HG03460 (cell line): ENCODE results near the gene TMEM91.
"Not testable (repeated sequence)": the region's sequence is repeated elsewhere in the genome, so short reads cannot be mapped to it uniquely, and the experiment has no call there.

ENCODE experiments used
- ATAC-seq: cut with Tn5 transposase; IDR thresholded peaks from one replicate; pipeline ENCODE4 v1.9.1; 2021; ENCODE audit not compliant: unreplicated experiment

The TMEM91 gene

DNA sequence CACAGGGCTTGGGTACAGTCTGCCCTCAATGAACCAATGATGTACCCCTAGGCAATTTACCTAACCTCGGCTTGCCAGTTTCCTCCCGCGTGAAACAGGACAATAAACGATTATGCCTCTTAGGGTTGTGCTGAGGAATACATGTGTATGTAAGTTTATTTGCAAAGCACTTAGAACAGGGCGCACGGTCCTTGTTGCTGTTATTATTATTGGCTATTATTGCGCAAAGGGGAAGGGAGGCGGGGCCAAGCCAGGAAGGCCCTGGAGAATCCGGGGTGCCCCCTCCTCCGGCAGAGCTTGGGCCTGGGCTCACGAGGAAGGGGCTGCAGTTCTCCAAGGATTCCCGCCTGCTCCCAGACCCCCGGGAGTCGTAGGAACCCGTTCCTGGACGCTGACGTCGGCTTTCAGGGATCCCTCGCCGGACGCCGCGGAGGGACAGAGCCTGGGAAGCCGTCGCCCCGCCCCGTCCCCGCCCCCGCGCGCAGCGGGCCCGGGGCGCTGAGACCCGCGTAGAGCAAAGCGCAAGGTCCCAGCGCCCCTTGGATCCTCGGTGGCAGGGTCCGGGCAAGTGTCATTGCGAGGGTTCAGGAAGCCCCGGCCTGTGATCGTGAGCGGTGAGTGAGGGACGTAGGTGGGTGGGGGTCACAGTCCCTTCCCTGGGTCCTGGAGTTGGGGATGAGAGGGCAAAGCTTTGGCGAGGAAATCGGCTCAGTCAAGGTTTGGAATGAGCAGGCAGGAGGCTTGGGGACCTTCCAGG, at the start of gene TMEM91:
Gene TMEM91 (plus strand): TSS at position 293 of the 757 bp plus-strand sequence. CDS start 1,777 bp downstream, outside the sequence.
- ATAC-seq, result no peak

DNA sequence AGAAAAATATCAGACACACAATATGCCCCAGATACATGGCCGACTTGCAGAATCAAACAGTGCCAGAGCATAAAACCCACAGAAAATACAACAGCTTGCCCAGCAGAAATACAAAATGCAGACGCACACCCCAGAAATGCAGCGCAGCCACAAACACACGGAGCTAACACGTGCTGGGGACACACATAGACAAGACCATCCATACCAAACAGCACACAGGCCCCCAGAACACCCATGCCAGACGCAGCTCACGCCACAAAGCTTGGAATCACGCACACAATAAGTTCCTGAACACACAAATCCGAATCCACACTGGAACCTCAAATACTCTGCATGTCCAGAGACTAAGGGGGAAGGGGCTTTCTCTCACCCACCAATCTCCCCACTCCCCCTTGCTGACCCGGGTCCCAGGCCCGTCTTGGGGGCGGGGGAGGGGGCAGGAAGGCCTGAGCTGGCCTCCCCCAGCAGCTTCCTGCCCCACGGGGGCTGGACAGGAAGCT, 49.2 kb upstream of the TMEM91 start:
- ATAC-seq, result no peak

DNA sequence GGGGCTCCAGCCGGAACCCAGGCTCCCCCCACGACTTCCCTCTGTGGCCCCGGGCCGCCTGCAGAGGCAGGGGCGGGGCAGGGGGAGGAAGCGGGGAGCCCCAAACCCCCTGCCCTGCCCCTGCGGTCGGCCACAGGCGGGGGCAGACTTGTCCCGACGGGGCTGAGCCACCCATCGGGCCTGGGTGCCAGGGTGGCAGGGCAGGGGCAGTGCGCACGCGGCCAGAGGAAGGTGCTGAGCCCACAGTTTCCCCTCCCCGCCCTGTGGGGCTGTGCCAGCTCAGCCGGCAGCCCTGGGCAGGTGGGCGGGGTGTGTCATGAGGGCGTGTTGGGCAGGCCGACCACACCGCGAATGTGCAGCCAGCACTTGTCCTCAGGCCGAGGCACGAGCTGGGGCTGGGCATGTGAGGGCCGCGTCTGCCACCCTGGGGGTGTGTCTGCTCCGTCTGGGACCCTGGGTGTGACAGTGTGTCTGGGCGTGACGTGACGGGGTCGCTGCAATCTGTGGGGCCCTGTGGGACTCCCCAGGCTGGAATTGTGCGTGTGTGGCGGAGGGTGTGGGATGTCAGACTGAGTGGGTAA, 48.7 kb upstream of the TMEM91 start:
- ATAC-seq, result peak; percentile 40

DNA sequence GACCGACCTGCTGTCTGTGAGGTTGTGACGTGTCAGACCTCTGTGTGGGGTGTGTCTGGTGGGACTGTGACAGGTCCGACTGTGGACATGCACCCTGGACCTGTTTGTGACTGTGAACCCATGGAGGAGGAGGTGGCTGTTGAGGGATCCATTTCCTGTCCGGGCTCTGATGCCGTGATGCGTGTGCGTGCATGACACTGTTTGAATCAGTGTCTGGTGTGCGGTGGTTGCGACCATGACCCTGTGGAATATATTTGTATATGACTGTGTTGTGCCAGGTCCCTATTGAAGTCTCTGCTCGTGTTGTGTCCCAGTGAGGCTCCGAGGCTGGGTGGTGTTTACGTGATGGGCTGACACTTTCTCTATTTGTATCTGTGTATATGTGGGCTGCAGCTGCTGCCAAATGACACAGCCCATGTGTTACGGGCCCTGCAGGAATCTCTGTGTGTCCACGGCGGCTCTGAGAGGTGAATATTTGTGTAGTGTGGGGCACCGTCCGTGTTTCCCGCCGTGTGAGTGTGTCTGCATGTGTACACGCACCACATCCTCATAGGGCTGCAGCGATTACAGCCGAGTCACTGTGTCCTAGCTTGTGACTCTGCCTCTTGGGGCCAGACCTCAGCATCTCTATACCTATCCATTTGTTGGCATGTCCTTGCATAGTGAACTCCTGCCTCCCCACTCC, 48.0 kb upstream of the TMEM91 start:
- peak; percentile 16 for ATAC-seq

DNA sequence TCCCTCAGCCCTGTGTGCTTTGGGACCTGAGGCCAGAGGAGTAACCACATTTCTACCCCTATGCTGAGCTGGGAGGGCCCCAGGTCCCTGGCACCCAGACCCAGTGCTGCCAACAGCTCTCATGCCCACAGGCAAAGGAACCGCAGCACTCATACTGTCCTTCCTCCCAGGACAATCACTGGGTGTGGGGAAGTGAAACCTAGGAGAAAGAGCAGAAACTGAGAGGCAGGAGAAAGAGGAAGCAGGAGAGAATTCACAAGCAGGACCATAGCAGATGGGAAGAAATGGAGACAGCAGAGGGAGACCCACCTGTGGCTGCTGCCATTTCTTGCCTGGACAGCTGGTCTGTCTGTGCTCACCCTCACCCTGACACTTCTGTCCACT, 47.5 kb upstream of the TMEM91 start:
- ATAC-seq, result peak; percentile 3

DNA sequence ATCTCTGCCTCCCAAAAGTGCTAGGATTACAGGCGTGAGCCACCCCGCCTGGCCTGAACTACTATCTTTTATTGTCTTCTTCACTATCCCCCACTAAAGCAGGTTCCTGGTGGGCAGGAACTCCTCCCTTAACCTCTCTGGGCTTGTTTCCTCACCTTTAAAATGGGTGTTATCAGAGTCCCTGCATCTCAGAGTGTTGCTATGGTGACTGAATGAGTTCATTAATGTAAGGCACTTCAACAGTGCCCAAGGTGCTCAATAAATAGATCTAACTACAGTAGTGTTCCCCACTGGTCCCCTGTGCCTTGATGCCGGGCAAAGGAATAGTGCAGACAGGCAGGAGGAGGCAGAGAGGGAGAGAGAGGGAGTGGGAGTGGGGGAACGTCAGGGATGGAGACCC, 45.9 kb upstream of the TMEM91 start:
- no peak for ATAC-seq

DNA sequence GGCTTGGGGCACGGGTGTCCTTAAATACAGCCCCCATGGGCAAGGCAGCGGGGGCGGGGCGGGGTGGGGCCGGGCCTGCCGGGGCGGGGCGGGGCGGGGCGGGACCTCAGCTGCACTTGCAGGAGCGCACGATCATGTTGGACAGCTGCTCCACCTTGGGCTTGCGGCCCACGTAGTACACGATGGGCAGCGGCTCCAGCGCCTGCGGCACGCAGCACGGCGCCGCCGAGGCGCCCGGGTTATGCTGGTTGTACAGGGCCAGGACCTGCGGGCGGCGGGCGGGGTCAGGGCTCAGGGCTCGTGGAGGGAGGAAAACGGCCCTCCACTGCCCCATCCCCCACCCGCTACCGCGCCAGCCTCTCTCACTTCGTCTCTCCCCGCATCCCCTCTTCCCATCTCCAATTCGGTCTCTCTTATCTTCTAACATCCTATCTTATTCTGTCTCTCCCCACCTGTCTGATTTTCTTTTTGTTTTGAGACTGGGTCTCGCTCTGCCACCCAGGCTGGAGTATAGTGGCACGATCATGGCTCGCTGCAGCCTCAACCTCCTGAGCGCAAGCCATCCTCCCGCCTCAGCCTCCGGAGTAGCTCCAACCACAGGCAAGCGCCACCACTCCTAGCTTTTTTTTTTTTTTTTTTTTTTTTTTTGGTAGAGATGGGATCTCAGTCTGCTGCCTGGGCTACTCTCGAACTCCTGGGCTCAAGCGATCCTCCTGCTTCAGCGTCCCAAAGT, 45.2 kb upstream of the TMEM91 start:
- no peak for ATAC-seq

DNA sequence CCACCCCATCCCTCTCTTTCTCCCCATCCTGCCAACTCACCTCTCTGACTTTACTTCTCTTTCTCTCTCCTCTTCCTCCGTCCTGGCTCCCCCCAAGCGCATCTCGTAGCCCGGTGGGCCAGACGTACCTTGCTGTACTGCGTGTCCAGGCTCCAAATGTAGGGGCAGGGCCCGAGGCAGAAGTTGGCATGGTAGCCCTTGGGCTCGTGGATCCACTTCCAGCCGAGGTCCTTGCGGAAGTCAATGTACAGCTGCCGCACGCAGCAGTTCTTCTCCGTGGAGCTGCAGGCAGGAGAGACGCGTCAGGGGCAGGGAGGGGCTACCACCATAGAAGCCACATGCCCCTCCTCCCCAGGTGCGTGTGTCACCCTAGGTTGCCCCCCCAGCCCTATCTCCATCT, 44.3 kb upstream of the TMEM91 start:
- no peak for ATAC-seq

DNA sequence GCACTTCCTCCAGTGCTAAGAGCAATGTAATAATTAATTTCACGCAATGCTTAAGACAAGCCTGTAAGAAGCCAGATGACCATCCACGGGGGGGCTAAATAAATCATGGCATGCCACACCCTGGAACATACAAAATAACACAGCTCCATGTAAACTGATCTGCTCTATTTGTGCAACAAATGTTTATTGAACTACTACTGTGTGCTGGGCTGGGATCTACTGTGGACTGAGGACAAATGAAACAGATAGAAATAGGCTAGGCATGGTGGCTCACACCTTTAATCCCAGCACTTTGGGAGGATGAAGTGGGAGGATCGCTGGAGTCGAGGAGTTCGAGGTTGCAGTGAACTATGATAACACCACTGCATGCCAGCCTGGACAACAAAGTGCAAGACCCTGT, 43.9 kb upstream of the TMEM91 start:
- no peak for ATAC-seq

DNA sequence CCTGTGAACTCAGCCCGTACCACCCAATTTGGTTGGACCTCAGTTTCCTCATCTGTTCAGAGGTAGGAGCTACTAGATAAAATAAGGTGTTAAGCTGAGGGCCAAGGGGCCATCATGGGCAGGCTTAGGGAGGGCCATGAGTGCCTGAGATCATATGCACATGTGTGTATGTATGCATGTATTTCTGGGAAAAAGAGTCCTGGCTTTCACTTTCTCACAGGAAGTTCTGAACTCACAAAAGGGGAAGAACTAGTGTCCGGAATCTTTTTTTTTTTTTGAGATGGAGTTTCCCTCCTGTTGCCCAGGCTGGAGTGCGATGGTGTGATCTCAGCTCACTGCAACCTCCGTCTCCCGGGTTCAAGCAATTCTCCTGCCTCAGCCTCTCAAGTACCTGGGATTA, 41.5 kb upstream of the TMEM91 start:
- ATAC-seq, result no peak

DNA sequence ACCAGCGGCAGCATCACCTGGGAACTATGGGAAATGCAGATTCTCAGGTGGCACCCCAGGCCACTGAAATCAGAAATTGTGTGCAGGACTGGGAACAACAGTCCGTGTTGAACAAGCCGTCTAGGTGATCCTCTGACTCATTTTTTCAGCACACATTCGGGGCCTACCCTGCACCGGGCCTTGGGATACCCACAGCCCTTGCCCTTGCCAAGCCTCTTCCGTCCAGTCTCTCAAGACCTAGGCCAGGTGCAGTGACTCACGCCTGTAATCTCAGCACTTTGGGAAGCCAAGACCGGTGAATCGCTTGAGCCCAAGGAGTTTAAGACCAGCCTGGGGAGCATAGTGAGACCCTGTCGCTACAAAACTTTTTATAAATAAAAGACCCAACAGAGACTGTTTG, 40.9 kb upstream of the TMEM91 start:
- ATAC-seq, result no peak

DNA sequence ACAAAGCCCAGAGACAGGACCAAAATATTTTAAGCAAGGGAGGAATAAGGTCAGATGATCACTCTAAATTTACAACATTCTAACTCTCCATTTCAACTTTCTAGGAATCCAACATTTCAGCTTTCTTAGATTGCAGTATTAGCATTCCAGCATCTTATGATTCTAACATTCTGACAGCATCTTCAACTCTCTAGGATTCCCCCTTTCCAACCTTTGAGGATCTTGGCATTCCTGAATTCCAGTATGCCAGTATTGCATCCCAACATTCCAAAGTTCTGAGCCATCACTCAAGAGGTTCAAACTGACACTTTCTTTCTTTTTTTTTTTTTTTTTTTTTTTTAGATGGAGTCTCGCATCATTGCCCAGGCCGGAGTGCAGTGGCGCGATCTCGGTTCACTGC, 36.4 kb upstream of the TMEM91 start:
- ATAC-seq, result no peak

DNA sequence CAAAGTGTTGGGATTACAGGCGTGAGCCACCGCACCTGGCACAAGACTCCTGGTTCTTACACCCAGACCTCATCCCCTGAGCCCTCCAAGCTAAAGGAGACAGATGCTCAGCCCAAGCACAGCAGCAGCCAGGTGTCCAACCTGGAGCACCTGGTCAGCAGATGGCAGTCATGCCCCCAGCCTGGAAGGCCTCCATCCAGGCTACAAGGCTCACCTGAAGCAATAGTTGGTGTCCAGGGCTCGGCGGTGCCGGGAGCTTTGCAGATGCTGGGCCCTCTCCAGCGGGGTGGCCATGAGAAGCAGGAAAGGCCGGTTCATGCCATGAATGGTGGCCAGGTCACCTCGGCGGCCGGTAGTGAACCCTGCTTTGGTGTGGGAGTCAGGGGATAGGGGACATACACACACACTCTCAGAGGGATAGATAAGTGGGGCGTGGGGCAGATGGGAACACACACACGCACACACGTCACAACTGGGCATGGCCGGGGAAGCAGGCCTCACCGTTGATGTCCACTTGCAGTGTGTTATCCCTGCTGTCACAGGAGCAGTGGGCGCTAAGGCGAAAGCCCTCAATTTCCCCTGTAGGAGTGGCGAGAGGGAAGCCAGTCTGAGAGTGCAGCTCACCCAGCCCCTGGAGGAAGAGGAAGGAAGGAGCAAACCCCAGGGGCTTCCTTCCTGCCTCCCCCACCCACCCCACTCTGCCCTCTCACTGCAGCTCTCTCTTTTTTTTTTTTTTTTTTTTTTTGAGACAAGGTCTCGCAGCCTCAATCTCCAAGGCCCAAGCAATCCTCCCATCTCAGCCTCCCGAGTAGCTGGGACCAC, 34.5 kb upstream of the TMEM91 start:
- no peak for ATAC-seq

DNA sequence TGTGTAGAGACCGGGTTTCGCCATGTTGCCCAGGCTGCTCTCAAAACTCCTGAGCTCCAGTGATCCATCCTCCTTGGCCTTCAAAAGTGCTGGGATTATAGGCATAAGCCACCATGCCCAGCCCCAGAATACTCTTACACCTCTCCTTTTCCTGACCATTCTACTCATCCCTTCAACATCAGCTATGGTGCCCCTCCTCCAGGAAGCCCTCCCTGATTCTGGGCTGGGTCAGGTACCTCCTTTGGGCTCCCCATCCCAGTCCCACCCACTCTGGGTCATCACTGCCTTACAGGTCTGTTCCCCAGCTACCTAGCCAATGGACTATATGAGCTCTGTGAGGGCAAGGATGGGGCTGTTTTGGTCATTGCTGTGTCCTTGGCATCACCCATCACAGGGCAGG, 32.2 kb upstream of the TMEM91 start:
- no peak for ATAC-seq

DNA sequence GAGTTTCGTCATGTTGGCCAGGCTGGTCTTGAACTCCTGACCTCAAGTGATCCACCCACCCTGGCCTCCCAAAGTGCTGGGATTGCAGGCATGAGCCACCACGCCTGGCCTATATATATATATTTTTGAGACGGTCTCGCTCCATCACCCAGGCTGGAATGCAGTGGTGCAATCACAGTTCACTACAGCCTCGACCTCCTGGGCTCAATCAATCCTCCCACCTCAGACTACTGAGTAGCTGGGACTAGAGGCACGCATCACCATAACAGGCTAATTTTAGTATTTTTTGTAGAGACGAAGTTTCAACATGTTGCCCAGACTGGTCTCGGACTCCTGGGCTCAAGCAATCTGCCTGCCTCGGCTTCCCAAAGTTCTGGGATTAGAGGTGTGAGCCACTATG, 29.4 kb upstream of the TMEM91 start:
- not testable (repeated sequence) for ATAC-seq

DNA sequence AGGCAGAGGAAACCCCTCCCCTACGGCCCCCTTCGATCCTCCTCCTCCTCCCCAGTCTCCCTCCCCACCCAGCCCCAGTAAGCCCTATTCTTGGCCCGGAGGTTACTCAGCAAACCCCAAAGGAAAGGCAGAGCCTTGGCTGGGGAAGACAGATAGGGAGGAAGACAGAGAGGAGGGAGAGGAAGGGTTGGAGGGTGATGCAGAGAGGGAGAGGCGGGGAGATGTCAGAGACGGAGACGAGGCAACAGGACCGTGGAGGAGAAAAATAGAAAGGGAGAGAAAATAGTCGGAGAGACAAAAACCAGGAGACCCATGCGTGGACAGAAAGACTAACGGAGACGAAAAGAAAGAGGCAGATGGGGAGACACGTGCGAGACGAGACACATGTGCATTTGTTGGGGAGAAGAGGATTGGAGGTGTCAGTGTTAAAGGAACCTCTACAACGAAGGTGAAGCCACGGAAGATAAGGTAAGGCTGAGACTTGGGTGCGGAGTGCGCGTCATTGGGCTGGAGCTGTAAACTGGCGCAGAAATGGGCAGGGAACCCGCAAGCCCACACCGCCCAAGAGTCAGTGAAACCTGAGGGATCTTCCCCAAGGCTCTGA, 25.5 kb upstream of the TMEM91 start:
- ATAC-seq, result no peak

DNA sequence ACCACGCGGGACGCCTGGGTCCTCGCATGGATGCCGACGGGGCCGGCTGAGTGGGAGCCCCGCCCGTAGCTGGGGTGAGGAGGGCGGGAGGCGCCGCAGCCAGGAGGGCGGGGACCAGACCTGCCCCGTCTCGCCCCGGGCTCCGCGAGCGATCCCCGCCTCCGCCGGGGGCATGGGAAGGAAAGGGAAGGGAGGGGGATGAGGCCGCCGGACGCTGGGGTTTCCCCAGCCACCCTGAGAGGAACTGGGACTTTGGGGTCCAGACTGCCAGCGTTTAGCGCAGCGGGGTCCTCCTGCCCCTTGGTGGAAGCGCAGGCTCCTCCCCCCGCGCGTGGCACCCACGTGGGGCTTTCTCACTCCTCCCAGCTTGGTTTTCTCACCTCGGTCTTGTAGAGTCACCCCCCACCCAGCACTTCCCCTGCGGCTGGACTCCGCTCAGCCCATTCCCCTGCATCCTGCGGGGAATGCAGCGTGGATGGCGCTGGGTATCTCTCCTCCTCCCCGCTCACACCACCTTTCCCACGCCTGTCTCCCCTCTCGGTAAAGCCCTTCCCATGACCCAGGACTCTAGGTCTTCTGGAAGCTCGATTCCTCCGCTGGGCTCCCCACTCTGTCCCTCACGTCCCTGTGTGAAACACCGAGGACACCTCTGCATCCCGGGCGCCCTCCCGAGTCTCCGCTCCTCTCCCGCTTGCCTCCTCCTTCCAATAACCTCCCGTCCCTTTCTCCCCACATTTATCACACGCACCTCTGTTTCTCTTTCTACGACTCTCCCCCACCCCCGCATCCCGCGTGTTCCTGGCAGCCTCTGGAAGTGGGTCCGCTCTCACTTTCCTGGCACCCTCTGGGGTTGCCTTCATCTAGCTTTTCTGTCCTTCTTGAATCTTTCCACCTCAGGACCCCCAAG, 24.7 kb upstream of the TMEM91 start:
- peak; percentile 32 for ATAC-seq

DNA sequence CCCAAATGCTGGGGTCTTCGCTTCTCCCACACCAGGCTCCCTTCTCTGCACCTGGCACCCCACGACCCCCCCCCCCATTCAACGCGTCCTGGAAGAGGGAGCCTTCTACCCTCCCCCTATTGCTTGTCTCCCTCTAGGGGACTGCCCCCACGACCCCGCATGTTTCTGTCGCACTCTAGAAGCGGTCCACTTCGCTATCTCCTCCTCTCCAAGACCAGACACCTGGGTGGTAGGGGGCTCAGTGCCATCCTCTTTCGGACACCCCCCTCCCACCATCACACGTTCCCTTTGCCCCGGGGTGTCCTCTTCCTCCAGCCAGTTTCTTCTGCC, 24.1 kb upstream of the TMEM91 start:
- ATAC-seq, result no peak
